Measurements from ENCODE around the gene STAC3. TPM values are rescaled to one million over a fixed set of nuclear protein-coding genes. Genes with fewer than 3 reads are reported as not detected.

STAC3 gene
- total RNA-seq, 2 donors from 2014 or later, result 0.78 to 2.0 TPM

DNA sequence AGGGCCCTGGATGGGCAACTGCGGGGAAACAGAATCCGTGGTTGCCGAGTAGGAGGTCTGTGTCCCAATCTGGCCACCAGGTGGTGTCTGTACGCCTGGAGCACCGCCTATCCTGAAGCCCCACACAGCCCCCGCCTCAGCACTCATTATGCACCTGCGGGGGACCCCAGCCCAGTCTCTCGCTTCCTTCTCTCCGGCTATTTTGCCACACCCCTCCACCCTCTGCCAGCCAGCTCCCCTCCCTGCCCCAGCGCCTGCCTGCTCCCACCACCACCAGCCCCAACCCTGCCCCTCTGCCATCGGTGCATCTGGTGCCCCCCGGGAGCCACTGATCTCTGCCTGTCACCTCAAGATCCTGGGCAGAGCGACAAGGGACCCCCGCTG lies 36.6 kb downstream of the STAC3 start:
- H3K27me3 ChIP-seq, result peaks cover 0 to 23% of the 10 kb centered on the region in 2 donors
- TF ChIP-seq CTCF (IDR thresholded peaks at IDR 0.05) (peak; percentile 51 to 80 (median 65)), POLR2A (IDR thresholded peaks at IDR 0.05) (no peak)
- no peaks in the 10 kb centered on the region for H3K9me3 ChIP-seq
- H3K4me1 ChIP-seq, result peaks cover 41% of the 10 kb centered on the region
- intact Hi-C loops (cut with DNase I), result no loop called here
- no peaks in the 10 kb centered on the region for H3K36me3 ChIP-seq (replicated peaks in 1 of 2; ENCODE audit: insufficient read depth in 1 of 2, low read depth in 2 of 2)
- whole genome bisulfite sequencing, 2 donors, result 1 to 2% methylated on average over 13 to 14 of the region's 14 CpGs
- no peak overlapping the region for H3K4me3 ChIP-seq
- peak; percentile 61 for ATAC-seq
- H3K27ac ChIP-seq, result peak overlapping the region in 1 of 4 donors; percentile 54
- peak; percentile 66 to 75 (median 70) for DNase-seq

DNA sequence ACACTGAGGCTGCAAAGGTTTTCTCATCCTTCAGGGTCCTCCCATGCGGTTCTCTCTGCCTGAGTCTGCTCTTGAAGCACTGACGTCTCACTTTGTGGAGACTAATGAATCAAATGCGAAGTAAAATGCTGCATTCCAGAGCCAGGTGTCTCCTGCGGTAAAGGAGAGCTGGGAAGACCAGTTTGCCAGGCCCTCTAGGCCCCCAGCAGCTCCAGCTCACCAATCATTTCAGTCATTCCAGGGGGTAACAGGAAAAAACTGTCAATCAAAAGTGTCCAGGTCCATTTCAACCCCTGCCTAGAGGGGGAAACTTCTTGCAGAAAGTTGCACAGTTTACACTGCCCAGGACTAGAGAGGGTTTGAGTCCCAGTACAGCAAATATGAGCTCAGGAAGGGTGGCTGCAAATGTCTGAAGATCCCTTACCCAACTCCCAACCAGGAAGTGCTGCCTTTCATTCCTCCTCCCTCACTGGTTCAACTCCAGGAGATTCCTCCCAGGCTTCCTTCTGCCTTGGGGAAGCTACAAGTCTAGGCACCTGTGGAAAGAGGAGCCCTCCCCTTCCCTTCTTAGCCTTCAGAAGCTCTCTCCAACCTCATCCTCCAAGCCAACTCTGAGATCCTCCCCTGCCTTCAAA lies 37.1 kb downstream of the STAC3 start:
- intact Hi-C loops (cut with DNase I), result loop anchor here (2.0 kb wide), 1 partner anchor 31 kb away; no protein-coding TSS in a partner anchor
- no peaks in the 10 kb centered on the region for H3K36me3 ChIP-seq (replicated peaks in 1 of 2; ENCODE audit: insufficient read depth in 1 of 2, low read depth in 2 of 2)
- WGBS, 2 donors, result 20 to 22% methylated on average over 3 to 4 of the region's 4 CpGs
- ATAC-seq, result peak; percentile 2
- H3K4me3 ChIP-seq, result no peak overlapping the region
- H3K27me3 ChIP-seq, result peaks cover 0 to 19% of the 10 kb centered on the region in 2 donors
- peaks cover 41% of the 10 kb centered on the region for H3K4me1 ChIP-seq
- TF ChIP-seq POLR2A (IDR thresholded peaks at IDR 0.05), result no peak
- no peak for TF ChIP-seq CTCF (IDR thresholded peaks at IDR 0.05)
- peak overlapping the region in 1 of 4 donors; percentile 54 for H3K27ac ChIP-seq
- DNase-seq, result no peak
- no peaks in the 10 kb centered on the region for H3K9me3 ChIP-seq

DNA sequence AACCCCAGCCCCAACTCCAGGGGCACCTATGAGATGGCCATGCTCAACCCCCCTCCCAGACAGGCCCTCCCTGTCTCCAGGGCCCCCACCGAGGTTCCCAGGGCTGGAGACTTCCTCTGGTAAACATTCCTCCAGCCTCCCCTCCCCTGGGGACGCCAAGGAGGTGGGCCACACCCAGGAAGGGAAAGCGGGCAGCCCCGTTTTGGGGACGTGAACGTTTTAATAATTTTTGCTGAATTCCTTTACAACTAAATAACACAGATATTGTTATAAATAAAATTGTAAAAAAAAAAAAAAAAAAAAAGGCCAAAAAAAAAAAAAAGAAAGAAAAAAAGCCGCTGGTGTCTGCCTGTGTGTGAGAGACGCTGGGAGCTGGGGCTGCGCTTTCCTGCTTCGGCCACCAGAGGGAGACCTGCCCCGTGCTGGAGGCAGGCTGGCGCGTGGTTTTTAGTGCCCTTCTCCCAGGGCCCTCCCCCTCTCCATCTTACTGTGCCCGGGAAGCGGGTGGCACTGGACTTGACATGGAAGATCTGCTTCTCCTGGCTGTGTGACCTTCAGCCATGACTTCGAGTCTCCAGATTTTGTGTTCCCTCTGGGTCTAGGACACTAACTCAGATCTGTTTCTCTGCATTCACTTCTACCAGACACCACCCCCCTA lies 37.8 kb downstream of the STAC3 start:
- intact Hi-C loops (cut with DNase I), result loop anchor here (2.0 kb wide), 1 partner anchor 32 kb away; no protein-coding TSS in a partner anchor
- H3K27ac ChIP-seq, result peak overlapping the region in 1 of 4 donors; percentile 54
- whole genome bisulfite sequencing, 2 donors, result 8% methylated on average over 16 of the region's 16 CpGs
- TF ChIP-seq CTCF (IDR thresholded peaks at IDR 0.05) (peak; percentile 88 to 99 (median 96)), POLR2A (IDR thresholded peaks at IDR 0.05) (peak in 1 of 3 donors; percentile 9)
- peaks cover 41% of the 10 kb centered on the region for H3K4me1 ChIP-seq
- no peaks in the 10 kb centered on the region for H3K9me3 ChIP-seq
- peaks cover 0 to 19% of the 10 kb centered on the region in 2 donors for H3K27me3 ChIP-seq
- DNase-seq (peak; percentile 89 to 91 (median 90)), ATAC-seq (peak; percentile 82)
- no peak overlapping the region for H3K4me3 ChIP-seq
- no peaks in the 10 kb centered on the region for H3K36me3 ChIP-seq (replicated peaks in 1 of 2; ENCODE audit: insufficient read depth in 1 of 2, low read depth in 2 of 2)

GRCh38 chr12:57212701-57213057 lies 38.3 kb downstream of the STAC3 start:
- H3K27ac ChIP-seq, result no peak overlapping the region
- no peaks in the 10 kb centered on the region for H3K36me3 ChIP-seq (replicated peaks in 1 of 2; ENCODE audit: insufficient read depth in 1 of 2, low read depth in 2 of 2)
- no peaks in the 10 kb centered on the region for H3K9me3 ChIP-seq
- ATAC-seq, result no peak
- H3K27me3 ChIP-seq, result peaks cover 0 to 19% of the 10 kb centered on the region in 2 donors
- intact Hi-C loops (cut with DNase I), result loop anchor here (2.0 kb wide), 1 partner anchor 32 kb away; no protein-coding TSS in a partner anchor
- H3K4me1 ChIP-seq, result peaks cover 40% of the 10 kb centered on the region
- WGBS, 2 donors, result 67 to 73% methylated on average over 6 to 7 of the region's 7 CpGs
- TF ChIP-seq CTCF (IDR thresholded peaks at IDR 0.05) (no peak), POLR2A (IDR thresholded peaks at IDR 0.05) (no peak)
- no peak for DNase-seq
- H3K4me3 ChIP-seq, result no peak overlapping the region

Measured in body of pancreas (tissue), 4 donors.